Liver (tissue), 9 donors: ENCODE measurements around the gene POPDC2. TPM values are rescaled to one million over a fixed set of nuclear protein-coding genes. Genes with fewer than 3 reads are reported as not detected.
A peak's percentile ranks its signal among the peaks of the same experiment; 100 is the strongest.

ENCODE experiments used
- DNase-seq: peaks from one replicate; pipeline ENCODE4 v3.0.0-alpha.2; 2017; ENCODE audit warnings: low spot score
- H3K27ac ChIP-seq, 2 donors: one replicate each; pipeline ENCODE4 v1.7.0; 2013; ENCODE audit warnings: inconsistent platforms in 2 of 2, low read length in 2 of 2, control low read depth in 1 of 2, low read depth in 1 of 2, mild to moderate bottlenecking in 1 of 2
- H3K27me3 ChIP-seq, 4 donors: one replicate each; pipeline versions ENCODE4 v1.6.1 to v1.7.0; 2013; ENCODE audit warnings: low read length in 3 of 4, inconsistent platforms in 1 of 4, mild to moderate bottlenecking in 1 of 4, moderate library complexity in 1 of 4; ENCODE audit not compliant: control insufficient read depth in 4 of 4, insufficient read depth in 4 of 4
- H3K36me3 ChIP-seq, 4 donors: one replicate each; pipeline versions ENCODE4 v1.6.1 to v1.7.0; 2013; ENCODE audit warnings: low read length in 3 of 4, mild to moderate bottlenecking in 3 of 4, low read depth in 1 of 4, moderate library complexity in 1 of 4; ENCODE audit not compliant: control insufficient read depth in 4 of 4, insufficient read depth in 3 of 4
- H3K4me1 ChIP-seq, 4 donors: one replicate each; pipeline versions ENCODE4 v1.6.1 to v1.7.0; 2013; ENCODE audit warnings: low read length in 3 of 4, mild to moderate bottlenecking in 3 of 4, moderate library complexity in 1 of 4; ENCODE audit not compliant: control insufficient read depth in 4 of 4, insufficient read depth in 4 of 4
- H3K4me3 ChIP-seq, 3 donors: one replicate each; pipeline versions ENCODE4 v1.6.1 to v1.7.0; 2013; ENCODE audit warnings: low read length in 3 of 3, control low read depth in 1 of 3, low read depth in 1 of 3, mild to moderate bottlenecking in 1 of 3
- H3K9ac ChIP-seq, 2 donors: one replicate each; pipeline ENCODE4 v1.7.0; 2013; ENCODE audit warnings: low read length in 2 of 2, mild to moderate bottlenecking in 2 of 2, moderate library complexity in 2 of 2, control low read depth in 1 of 2, low read depth in 1 of 2
- H3K9me3 ChIP-seq, 4 donors: one replicate each; pipeline versions ENCODE4 v1.6.1 to v1.7.0; 2013; ENCODE audit warnings: low read length in 3 of 4; ENCODE audit not compliant: control insufficient read depth in 4 of 4
- ATF3 ChIP-seq: IDR thresholded peaks from 2 replicates; pipeline ENCODE4 v1.6.1; 2016; ENCODE audit warnings: antibody characterized with exemption
- CTCF ChIP-seq: fragments of 150-350 bp; IDR thresholded peaks from 2 replicates; pipeline ENCODE4 v1.5.1; 2017; ENCODE audit warnings: improper control_type of control experiment, low read depth, low read length; ENCODE audit not compliant: missing input control
- EGR1 ChIP-seq, 2 donors: IDR thresholded peaks; 2 replicates each; pipeline ENCODE4 v1.6.1; 2016 to 2018; ENCODE audit warnings: antibody characterized with exemption in 2 of 2, low read depth in 2 of 2
- FOXA1 ChIP-seq: IDR thresholded peaks from 2 replicates; pipeline ENCODE4 v1.6.1; 2016; ENCODE audit warnings: antibody characterized with exemption
- FOXA2 ChIP-seq: IDR thresholded peaks from 2 replicates; pipeline ENCODE4 v1.6.1; 2016; ENCODE audit warnings: antibody characterized with exemption
- GABPA ChIP-seq, 2 donors: IDR thresholded peaks in 1 of 2; conservative IDR thresholded peaks in 1 of 2; 2 replicates each; pipeline ENCODE4 v1.6.1; 2016; ENCODE audit warnings: antibody characterized with exemption in 2 of 2, mild to moderate bottlenecking in 1 of 2, moderate library complexity in 1 of 2
- HNF4A ChIP-seq, 2 donors: conservative IDR thresholded peaks; 2 replicates each; pipeline ENCODE4 v1.6.1; 2016; ENCODE audit warnings: antibody characterized with exemption in 2 of 2, mild to moderate bottlenecking in 2 of 2
- HNF4G ChIP-seq: IDR thresholded peaks from 2 replicates; pipeline ENCODE4 v1.6.1; 2016; ENCODE audit warnings: antibody characterized with exemption
- JUND ChIP-seq, 2 donors: IDR thresholded peaks; 2 replicates each; pipeline ENCODE4 v1.6.1; 2016; ENCODE audit warnings: antibody characterized with exemption in 2 of 2
- MAX ChIP-seq: IDR thresholded peaks from 2 replicates; pipeline ENCODE4 v1.6.1; 2016; ENCODE audit warnings: antibody characterized with exemption
- NR2F2 ChIP-seq: IDR thresholded peaks from 2 replicates; pipeline ENCODE4 v1.6.1; 2016; ENCODE audit warnings: antibody characterized with exemption
- RAD21 ChIP-seq, 2 donors: IDR thresholded peaks; 2 replicates each; pipeline ENCODE4 v1.6.1; 2016; ENCODE audit warnings: antibody characterized with exemption in 2 of 2, mild to moderate bottlenecking in 2 of 2
- REST ChIP-seq: IDR thresholded peaks from 2 replicates; pipeline ENCODE4 v1.6.1; 2016; ENCODE audit warnings: antibody characterized with exemption, mild to moderate bottlenecking
- RXRA ChIP-seq, 2 donors: IDR thresholded peaks; 2 replicates each; pipeline ENCODE4 v1.6.1; 2017 to 2018; ENCODE audit warnings: antibody characterized with exemption in 2 of 2, mild to moderate bottlenecking in 1 of 2
- SP1 ChIP-seq: IDR thresholded peaks from 2 replicates; pipeline ENCODE4 v1.6.1; 2018; ENCODE audit warnings: antibody characterized with exemption, mild to moderate bottlenecking
- TAF1 ChIP-seq: conservative IDR thresholded peaks from 2 replicates; pipeline ENCODE4 v1.6.1; 2016; ENCODE audit warnings: antibody characterized with exemption, mild to moderate bottlenecking
- YY1 ChIP-seq: IDR thresholded peaks from 2 replicates; pipeline ENCODE4 v1.6.1; 2016; ENCODE audit warnings: antibody characterized with exemption, mild to moderate bottlenecking
- ZBTB33 ChIP-seq: IDR thresholded peaks from 2 replicates; pipeline ENCODE4 v1.6.1; 2016; ENCODE audit warnings: antibody characterized with exemption
- WGBS: extraction: QIAGEN DNeasy Blood & Tissue Kit; methylation state at CpG from one replicate; pipeline ENCODE4 v1.1.7; 2013; 5-methylcytosine and 5-hydroxymethylcytosine counted together
- polyA plus RNA-seq, 2 donors: library from polyadenylated mRNA; stranded (reverse) in 1 of 2; unstranded in 1 of 2; fragments of 200-250 nt in 1 of 2; fragments of >200 nt in 1 of 2; fragmentation: Nextera tagmentation in 1 of 2; extraction: Ambion mirVana in 1 of 2; gene quantifications; one replicate each; pipeline versions ENCODE4 v1.2.1 to v1.2.3, GENCODE V29; 2013 to 2015
- total RNA-seq, 2 donors: library from RNA; depleted of rRNA; stranded (reverse); fragments of >200 nt; gene quantifications; one replicate each; pipeline ENCODE4 v1.2.3, GENCODE V29; 2014
- donor health status: healthy.
- donor health status: healthy.
- donor health status: healthy.
- donor health status: healthy.
- donor health status: healthy.

POPDC2 gene
- total and polyA plus RNA-seq, 4 donors, result 0.16 to 1.1 (median 0.46) TPM

GRCh38 chr3:119635719-119636118 is 24.7 kb downstream of the POPDC2 start:
- no peaks in the 10 kb centered on the region for H3K9me3 ChIP-seq

GRCh38 chr3:119632829-119633228 is 27.6 kb downstream of the POPDC2 start:
- no peaks in the 10 kb centered on the region for H3K36me3 ChIP-seq
- H3K27ac ChIP-seq, result no peak overlapping the region
- H3K4me1 ChIP-seq, result no peaks in the 10 kb centered on the region
- H3K4me3 ChIP-seq, result no peak overlapping the region
- DNase-seq, result no peak
- TF ChIP-seq RXRA (IDR thresholded peaks at IDR 0.05), result no peak
- no peak for TF ChIP-seq REST
- TF ChIP-seq GABPA (IDR thresholded peaks at IDR 0.05 in 1 of 2, conservative IDR thresholded peaks at IDR 0.05 in 1 of 2), result no peak
- TF ChIP-seq ATF3, result no peak
- no peak for TF ChIP-seq EGR1 (IDR thresholded peaks at IDR 0.05; ENCODE audit: low read depth in 2 of 2)
- TF ChIP-seq YY1, result no peak
- TF ChIP-seq JUND (IDR thresholded peaks at IDR 0.05), result no peak
- no peak for TF ChIP-seq HNF4G
- TF ChIP-seq SP1, result no peak
- TF ChIP-seq HNF4A (conservative IDR thresholded peaks at IDR 0.05), result no peak
- no peak for TF ChIP-seq FOXA2
- TF ChIP-seq FOXA1, result no peak
- TF ChIP-seq TAF1, result no peak
- TF ChIP-seq CTCF, result no peak
- no peak for TF ChIP-seq NR2F2
- no peak for TF ChIP-seq MAX
- no peak for TF ChIP-seq ZBTB33
- TF ChIP-seq RAD21 (IDR thresholded peaks at IDR 0.05), result no peak
- 77% methylated on average over 4 of the region's 4 CpGs for WGBS
- no peak overlapping the region for H3K9ac ChIP-seq
- no peaks in the 10 kb centered on the region for H3K9me3 ChIP-seq
- H3K27me3 ChIP-seq, result no peaks in the 10 kb centered on the region

More at GRCh38 chr3:119635719-119636118, 24.7 kb downstream of the POPDC2 start:
- 96% methylated on average over 10 of the region's 10 CpGs for WGBS
- no peak overlapping the region for H3K4me3 ChIP-seq
- H3K9ac ChIP-seq, result no peak overlapping the region
- no peaks in the 10 kb centered on the region for H3K27me3 ChIP-seq
- H3K27ac ChIP-seq, result no peak overlapping the region
- H3K36me3 ChIP-seq, result no peaks in the 10 kb centered on the region
- no peak for DNase-seq
- TF ChIP-seq RAD21 (IDR thresholded peaks at IDR 0.05) (peak in 1 of 2 donors; percentile 3), YY1 (no peak)
- H3K4me1 ChIP-seq, result no peaks in the 10 kb centered on the region
